Measurements from ENCODE around the gene RAB38. TPM values are rescaled to one million over a fixed set of nuclear protein-coding genes. Genes with fewer than 3 reads are reported as not detected.

The RAB38 gene
- total RNA-seq, 2 experiments from 2014 or later, result 0.28 to 0.44 TPM

- Mint-ChIP-seq H3K27ac (no peak overlapping the region), H3K4me3 (no peak overlapping the region), H3K36me3 (ENCODE audit: low read depth) (no peaks in the 10 kb centered on the region), H3K9me3 (no peaks in the 10 kb centered on the region), H3K27me3 (no peaks in the 10 kb centered on the region), H3K4me1 (ENCODE audit: low read depth) (no peaks in the 10 kb centered on the region)
- ATAC-seq (ENCODE audit: poor library complexity) (no peak), DNase-seq (no peak)
- no peaks in the 10 kb centered on the region for H3K36me3 ChIP-seq (ENCODE audit: insufficient read depth, low read length)
- no peak overlapping the region for H3K27ac ChIP-seq (ENCODE audit: low read depth in 1 of 2, low read length in 2 of 2)
- no peaks in the 10 kb centered on the region for H3K9me3 ChIP-seq (ENCODE audit: control insufficient read depth in 1 of 2, insufficient read depth in 1 of 2, low read length in 2 of 2)
- TF ChIP-seq, protein P1, sequence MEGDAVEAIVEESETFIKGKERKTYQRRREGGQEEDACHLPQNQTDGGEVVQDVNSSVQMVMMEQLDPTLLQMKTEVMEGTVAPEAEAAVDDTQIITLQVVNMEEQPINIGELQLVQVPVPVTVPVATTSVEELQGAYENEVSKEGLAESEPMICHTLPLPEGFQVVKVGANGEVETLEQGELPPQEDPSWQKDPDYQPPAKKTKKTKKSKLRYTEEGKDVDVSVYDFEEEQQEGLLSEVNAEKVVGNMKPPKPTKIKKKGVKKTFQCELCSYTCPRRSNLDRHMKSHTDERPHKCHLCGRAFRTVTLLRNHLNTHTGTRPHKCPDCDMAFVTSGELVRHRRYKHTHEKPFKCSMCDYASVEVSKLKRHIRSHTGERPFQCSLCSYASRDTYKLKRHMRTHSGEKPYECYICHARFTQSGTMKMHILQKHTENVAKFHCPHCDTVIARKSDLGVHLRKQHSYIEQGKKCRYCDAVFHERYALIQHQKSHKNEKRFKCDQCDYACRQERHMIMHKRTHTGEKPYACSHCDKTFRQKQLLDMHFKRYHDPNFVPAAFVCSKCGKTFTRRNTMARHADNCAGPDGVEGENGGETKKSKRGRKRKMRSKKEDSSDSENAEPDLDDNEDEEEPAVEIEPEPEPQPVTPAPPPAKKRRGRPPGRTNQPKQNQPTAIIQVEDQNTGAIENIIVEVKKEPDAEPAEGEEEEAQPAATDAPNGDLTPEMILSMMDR (IDR thresholded peaks at IDR 0.05), result no peak
- H3K4me3 ChIP-seq (ENCODE audit: low read length), result no peak overlapping the region
- POLR2A ChIA-PET, result no interaction called here
- no peaks in the 10 kb centered on the region for H3K27me3 ChIP-seq (ENCODE audit: control insufficient read depth in 1 of 2, insufficient read depth in 2 of 2, low read length in 2 of 2)
- CTCF ChIA-PET, result no interaction called here
- intact Hi-C loops (cut with DNase I, micrococcal nuclease), result no loop called here
- H3K4me1 ChIP-seq (ENCODE audit: insufficient read depth, low read length), result no peaks in the 10 kb centered on the region
Observed at GRCh38 chr11:88114486-88115045, 60.7 kb downstream of the RAB38 start.

DNA sequence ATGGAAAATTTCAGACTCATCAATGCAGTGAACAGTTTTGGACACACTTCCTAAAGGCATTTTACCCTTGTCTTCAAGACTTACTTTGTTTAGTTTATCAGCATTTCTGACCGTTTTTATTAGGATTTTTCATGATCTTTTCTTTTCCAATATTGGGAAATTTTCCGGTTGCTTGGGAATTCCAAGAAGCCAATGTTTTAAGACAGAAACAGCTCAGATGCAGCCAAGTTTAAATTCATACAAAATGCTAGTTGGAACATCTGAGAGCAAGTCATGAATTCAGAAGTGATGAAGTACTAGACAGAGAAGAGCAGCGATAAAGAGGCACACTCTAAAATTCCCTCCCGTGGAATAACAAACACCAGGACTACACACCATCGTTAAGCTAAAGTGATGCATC is 68.6 kb downstream of the RAB38 start:
- Histone ChIP-seq H3K27me3 (ENCODE audit: control insufficient read depth in 1 of 2, insufficient read depth in 2 of 2, low read length in 2 of 2) (no peaks in the 10 kb centered on the region), H3K27ac (ENCODE audit: low read depth in 1 of 2, low read length in 2 of 2) (no peak overlapping the region), H3K9me3 (ENCODE audit: control insufficient read depth in 1 of 2, insufficient read depth in 1 of 2, low read length in 2 of 2) (no peaks in the 10 kb centered on the region), H3K36me3 (ENCODE audit: insufficient read depth, low read length) (no peaks in the 10 kb centered on the region), H3K4me1 (ENCODE audit: insufficient read depth, low read length) (no peaks in the 10 kb centered on the region), H3K4me3 (ENCODE audit: low read length) (no peak overlapping the region)
- Mint-ChIP-seq H3K36me3 (ENCODE audit: low read depth) (no peaks in the 10 kb centered on the region), H3K4me1 (ENCODE audit: low read depth) (no peaks in the 10 kb centered on the region), H3K27ac (no peak overlapping the region), H3K9me3 (no peaks in the 10 kb centered on the region), H3K4me3 (no peak overlapping the region), H3K27me3 (no peaks in the 10 kb centered on the region)
- ATAC-seq (ENCODE audit: poor library complexity) (no peak), DNase-seq (no peak)
- TF ChIP-seq, protein P1 (IDR thresholded peaks at IDR 0.05), result no peak
- intact Hi-C loops (cut with DNase I, micrococcal nuclease), result no loop called here
- CTCF ChIA-PET, result no interaction called here
- POLR2A ChIA-PET, result no interaction called here

DNA sequence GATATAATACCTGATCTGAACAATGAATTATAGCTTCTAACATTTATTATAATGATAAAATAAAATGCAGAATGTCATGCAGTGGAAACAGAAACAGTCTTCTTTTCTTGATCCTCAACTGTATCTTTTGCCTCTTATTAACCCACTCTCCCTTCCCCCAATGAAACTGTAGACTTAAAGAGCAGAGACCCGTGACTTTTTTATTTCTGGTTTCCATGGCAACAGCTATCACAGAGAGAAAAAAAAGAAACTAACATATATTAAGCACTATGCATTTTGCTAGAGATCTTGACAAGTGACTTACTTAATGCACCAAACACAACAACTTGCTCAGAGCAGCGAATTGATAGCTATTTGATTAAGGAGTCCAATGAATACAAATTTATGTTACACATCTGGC is 69.3 kb downstream of the RAB38 start:
- DNase-seq, result no peak
- no peak for ATAC-seq (ENCODE audit: poor library complexity)
- H3K4me3 ChIP-seq (ENCODE audit: low read length), result no peak overlapping the region
- Mint-ChIP-seq H3K27me3 (no peaks in the 10 kb centered on the region), H3K36me3 (ENCODE audit: low read depth) (no peaks in the 10 kb centered on the region), H3K4me3 (no peak overlapping the region), H3K9me3 (no peaks in the 10 kb centered on the region), H3K27ac (no peak overlapping the region), H3K4me1 (ENCODE audit: low read depth) (no peaks in the 10 kb centered on the region)
- no peaks in the 10 kb centered on the region for H3K9me3 ChIP-seq (ENCODE audit: control insufficient read depth in 1 of 2, insufficient read depth in 1 of 2, low read length in 2 of 2)
- no peaks in the 10 kb centered on the region for H3K36me3 ChIP-seq (ENCODE audit: insufficient read depth, low read length)
- no peak overlapping the region for H3K27ac ChIP-seq (ENCODE audit: low read depth in 1 of 2, low read length in 2 of 2)
- POLR2A ChIA-PET, result no interaction called here
- no peaks in the 10 kb centered on the region for H3K27me3 ChIP-seq (ENCODE audit: control insufficient read depth in 1 of 2, insufficient read depth in 2 of 2, low read length in 2 of 2)
- no peaks in the 10 kb centered on the region for H3K4me1 ChIP-seq (ENCODE audit: insufficient read depth, low read length)
- CTCF ChIA-PET, result no interaction called here
- TF ChIP-seq, protein P1 (IDR thresholded peaks at IDR 0.05), result no peak
- intact Hi-C loops (cut with DNase I, micrococcal nuclease), result no loop called here
